Measurements from ENCODE around the gene FAM107B.
A peak's percentile ranks its signal among the peaks of the same experiment; 100 is the strongest.
"Not testable (repeated sequence)": the region's sequence is repeated elsewhere in the genome, so short reads cannot be mapped to it uniquely, and the experiment has no call there.

Gene FAM107B

DNA sequence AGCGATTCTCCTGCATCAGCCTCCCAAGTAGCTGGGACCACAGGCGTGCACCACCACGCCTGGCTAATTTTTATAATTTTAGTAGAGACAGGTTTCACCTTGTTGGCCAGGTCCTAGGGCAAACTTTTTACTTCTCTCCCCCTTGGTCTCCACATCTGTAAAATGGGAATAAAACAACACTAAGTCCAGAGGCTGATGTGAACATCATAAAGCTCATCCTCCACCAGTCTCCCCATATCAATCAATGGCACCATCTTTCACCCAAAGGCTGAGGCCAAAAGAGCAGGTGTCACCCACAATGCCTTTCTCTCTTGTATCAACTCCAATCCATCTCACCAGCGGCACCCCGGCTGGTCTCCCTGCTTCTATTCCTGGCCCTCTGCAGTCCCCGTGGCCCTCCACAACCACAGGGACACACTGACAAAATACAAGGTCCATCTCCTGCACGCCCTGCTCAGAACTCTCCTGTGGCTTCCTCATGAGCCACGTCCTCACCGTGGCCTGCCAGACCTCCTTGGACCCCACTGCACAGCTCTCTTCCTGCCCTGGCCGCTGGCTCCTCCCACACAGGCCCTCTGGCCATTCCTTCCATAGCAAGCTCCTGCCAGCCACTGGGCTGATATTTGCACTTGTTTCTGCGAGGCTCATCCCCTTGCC, 179.0 kb downstream of the FAM107B start:
- no peak for DNase-seq

DNA sequence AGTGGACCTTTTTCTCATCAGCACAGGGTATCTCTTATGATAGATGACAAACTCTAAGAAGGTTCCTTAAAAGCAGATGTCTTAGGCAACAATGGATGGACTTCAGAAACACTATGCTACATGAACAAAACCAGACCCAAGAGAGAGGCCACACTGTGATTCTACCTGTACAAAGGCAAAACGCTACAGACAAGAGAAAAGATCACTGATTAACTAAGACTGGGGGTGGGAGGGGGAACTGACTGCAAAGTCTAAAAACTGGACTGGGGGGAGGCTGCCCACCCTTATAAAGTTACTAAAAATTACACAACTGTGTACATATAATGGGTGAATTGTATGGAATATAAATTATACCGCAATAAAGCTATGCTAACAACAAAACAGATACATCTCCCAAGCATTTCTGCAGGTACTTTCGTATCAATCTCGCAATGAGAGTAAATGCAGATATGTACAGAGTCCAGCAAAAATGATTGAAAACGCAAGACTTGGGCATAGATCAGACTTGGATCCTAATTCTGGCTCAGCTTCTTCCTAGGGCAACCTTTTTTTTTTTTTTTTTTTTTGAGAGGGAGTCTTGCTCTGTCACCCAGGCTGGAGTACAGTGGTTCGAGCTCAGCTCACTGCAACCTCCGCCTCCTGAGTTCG, 179.7 kb downstream of the FAM107B start:
- no peak for DNase-seq

DNA sequence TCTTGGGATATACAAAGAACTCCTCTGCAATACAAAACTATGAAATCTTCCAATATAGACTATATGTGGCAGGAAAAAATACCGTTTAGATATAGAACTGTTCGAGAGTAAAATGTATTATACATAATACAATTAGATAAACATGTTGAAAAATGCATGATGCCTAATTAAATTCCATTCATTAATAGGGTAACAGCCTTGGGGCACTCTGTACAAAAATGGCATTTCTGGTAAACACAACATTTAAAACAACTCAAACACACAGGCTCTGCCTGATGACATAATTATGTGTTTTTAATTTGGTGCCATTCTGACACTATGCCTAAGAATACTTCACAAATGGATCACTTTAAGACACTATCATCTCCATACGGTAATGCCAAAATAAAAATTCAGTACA, 180.9 kb downstream of the FAM107B start:
- DNase-seq = no peak

DNA sequence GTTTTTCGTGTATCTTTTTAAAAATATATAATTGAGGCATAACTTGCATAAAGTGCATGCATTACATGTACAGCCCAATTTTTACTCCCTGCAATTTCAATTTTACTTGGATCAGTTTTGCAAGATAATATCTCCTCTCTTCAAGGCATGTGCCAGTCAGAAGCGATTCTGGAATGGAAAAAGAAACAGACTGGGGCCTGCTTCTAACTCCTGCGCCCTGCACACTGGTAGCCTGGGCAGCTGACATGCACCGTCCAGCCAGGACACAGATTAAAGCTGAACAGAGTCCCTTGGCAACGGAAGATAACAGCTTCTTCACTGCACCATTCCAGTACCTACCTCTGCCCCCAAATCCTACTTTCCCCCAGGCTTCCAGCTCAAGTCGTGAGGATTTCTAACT, 182.1 kb downstream of the FAM107B start:
- no peak for DNase-seq

DNA sequence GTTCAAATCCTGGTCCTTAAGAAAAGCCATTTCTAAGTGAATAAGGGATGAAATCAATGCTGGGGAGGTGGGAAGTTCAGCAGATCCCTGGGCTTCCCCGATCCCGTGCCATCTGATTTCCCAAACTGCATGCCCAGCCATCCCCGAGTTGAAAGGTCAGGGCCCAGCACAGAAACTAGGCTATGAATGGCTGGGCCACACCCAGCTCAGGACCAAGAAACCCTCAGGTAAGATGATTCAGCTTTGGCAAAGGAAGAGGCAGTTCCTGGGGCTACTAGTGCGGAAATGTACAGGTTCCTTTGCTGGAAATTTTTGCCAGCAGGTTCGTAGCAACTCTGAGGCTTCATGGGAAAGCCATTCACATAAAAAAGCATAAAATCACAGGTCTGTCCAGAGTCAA, 182.7 kb downstream of the FAM107B start:
- DNase-seq = no peak

DNA sequence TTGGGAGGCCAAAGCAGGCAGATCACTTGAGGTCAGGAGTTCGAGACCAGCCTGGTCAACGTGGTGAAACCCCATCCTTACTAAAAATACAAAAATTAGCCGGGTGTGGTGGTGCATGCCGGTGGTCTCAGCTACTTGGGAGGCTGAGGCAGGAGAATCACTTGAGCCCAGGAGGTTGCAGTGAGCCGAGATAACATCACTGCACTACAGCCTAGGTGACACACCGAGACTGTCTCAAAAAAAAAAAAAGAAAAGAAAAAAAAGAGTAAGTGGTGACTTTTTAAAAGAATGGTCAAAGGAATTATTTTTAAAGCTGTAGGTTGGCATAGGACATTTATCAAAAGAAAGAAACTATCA, 185.8 kb downstream of the FAM107B start:
- DNase-seq = not testable (repeated sequence)

DNA sequence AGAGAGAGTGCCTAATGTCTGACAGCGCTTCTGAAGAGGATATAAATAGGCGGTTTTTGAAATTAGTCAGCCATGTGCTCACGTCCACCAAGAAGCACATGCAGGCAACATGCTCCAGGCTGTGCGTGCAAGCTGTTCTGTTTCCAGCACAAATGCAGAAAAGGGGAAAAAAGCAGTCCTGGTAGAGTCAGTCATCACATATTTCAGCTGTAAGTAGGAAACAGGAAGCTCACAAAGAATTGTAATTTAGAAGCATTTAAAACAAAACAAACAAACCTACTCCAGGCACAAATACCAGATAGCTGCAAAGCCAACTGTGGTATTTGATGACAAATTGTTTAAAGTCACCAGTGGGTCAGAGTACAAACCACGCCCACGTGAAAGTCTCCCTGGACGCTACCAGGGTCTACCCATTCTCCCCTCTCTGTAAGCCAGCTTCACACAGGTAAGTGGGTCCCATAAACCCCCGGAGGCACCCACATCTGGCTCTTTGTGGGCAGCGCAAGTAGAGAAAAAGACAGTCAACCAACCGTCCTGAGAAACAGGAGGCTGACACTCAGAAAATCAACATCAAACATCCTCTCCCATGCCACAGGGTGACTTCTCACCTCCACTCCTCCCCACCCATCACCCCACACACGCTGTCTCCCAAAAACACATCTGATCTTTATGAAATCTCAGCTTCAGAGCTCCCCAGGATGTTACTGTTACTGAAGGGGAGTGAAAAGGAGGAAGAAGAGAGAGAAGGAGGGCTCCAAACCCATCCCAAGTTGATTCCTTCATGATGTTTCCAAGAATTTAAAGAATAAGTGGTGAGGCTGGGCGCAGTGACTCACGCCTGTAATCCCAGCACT, 186.4 kb downstream of the FAM107B start:
- DNase-seq = no peak

DNA sequence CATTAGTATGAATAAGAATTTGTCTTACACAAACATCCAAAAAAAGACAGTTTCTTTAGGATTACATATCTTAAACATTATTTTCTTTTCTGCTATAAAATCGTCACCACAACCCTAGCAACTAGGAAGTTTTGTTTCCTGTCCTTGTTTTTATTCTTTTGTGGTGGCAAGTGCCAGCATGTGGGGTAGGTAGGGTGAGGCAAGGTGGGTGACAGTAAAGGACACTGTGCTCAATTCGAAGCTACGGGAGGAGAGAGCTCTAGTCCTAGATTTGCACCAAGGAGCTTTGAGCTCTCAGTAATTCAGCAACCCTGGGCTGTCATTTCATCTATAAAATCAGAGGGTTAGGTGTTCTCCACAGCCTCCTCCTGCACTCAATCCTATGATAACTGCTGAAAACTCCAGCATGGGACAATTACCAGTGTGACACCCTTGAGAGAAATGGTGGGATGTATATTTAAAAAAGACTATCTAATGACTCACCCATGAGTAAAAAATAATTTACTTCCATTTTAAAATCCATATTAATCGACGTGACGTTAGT, 187.1 kb downstream of the FAM107B start:
- no peak for DNase-seq

DNA sequence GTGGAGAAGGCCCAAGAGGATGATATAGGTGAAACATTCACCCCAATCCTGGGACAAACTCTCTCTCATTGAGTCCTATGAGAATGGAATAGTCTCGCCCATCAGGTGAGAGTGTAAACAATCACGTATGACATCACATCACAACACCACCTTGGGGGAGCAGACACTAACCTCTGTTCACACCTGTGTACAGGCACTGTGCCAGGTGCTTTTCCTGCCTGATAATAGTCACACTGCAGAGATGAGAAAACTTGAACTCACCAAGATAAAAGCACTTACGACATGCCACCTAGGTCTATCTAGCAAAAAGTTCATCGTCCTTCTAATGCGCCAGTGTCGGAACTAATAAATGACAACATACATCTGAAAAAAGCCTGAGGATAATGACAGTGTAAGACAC, 187.8 kb downstream of the FAM107B start:
- no peak for DNase-seq

DNA sequence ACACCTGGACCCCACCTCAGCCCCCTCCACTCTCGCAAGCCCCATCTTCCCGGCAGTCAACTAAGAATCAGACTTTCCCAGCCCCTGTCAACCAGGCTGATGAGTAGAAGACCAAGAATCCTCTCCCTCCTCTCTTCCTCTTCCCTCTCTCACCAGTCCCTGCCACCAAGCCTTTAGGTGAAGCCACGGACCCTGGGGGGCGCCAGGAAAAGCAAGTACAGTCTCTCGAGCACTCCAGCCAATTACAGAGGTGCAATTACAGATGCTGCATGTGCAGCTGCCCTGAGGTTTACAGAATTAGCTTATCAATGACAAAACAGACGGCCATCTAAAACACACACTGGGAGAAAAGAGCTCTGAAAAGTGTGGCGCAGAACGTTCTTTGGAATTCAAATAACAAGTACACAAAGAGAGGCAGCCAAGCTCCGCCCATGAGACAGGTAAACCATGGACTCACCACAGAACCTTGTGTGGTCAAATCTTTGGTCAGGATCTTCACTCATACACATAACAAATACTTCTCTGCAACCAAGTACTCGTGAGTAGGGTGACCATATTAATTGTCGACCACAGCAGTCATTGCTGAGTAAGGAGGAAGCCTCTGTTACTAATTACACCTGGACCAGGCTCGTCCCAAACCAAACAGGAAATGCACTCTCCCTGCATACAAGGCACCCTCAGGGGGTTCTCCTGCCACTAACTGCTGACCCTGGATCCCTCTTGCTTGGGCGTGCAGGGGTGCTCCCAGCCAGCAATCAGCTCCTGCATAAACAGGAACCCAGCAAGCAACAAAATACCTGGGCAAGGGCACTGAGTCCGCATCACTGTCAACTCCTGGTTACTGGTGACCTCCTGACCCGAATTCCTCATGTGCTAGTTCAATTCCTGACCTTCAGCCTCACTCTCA, 189.2 kb downstream of the FAM107B start:
- DNase-seq = no peak

DNA sequence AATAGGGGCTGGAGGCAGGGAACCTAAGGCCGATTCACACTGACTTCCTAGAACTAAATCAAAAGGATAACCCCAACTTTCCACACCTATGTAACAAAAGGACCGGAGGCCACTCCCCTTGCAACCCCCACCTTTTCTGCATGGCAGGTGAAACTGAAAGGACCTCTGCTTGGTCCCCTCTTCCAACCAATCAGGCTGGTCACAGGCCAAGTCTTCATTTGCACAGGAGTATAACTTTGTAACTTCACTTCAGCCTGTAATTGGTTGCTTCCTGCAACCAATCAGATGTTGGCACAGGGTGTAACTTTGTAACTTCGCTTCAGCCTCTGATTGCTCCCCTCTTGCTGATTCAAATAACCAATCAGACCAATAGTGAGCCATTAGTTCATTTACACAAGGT, 190.0 kb downstream of the FAM107B start:
- no peak for DNase-seq

DNA sequence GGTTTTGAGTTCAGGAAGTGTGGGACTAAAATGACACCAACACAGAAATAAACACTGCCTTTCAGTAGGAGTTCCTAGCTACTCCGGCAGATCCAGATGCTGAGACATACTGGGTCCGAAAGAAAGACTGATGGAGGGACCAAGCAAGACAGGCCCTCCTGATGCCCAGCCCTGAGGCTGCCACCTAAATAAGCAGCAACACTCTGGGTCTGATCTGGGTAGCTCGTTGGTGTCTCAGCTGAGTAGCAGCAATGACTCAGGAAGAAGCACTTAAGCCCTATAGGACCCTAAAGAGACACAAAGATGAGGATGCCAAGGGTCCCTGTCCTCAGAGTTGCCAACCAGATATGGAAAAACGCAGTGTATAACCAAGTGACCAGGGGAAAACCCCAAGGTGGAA, 190.7 kb downstream of the FAM107B start:
- no peak for DNase-seq

DNA sequence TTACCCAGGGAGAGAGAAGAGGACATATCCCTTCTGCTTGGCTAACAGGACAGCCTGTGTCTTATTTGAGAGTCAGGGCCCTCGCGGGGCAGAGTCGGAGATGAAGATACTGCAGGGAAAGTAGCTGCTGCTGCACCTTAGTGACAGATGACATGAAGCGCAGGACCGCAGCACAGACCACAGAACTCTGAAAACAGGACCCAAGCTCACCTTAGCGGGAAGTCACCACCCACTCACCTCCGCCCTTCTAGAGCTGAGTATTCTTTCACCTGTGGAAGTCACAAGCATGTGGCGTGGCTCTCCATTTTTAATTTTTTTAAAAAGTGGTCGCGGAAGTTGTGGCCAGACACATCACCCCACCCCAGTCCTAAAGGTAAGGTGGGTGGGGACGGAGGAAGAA, 191.4 kb downstream of the FAM107B start:
- DNase-seq = no peak

DNA sequence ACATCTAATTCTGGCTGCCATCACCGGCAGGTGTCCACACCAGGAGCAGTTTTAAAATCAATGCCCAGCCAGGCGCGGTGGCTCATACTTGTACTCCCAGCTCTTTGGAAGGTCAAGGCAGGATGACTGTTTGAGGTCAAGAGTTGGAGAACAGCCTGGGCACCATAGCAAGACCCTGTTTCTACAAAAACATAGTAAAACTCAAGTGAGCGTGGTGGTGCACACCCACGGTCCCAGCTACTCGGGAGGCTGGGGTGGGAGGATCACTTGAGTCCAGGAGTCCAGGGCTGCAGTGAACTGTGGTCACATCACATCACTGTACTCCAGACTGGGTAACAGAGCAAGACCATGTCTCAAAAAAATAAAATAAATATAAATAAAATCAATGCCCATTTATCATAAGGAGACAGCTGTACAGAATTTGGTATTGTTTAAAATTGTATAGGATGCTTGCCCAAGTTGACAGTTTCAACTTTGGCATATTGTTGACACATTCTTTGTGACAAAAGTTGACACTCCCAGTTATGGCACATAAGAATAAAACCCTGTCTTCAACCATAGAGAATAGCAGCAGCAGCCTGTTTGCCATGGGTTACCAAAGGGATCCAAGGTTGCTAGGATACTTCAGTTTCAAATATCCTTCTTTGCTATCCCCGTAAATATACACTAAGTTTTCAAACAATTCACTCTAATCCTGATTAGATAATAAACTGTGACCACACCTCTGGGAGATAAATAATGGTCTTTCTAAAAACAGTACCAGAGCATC, 193.0 kb downstream of the FAM107B start:
- no peak for DNase-seq

DNA sequence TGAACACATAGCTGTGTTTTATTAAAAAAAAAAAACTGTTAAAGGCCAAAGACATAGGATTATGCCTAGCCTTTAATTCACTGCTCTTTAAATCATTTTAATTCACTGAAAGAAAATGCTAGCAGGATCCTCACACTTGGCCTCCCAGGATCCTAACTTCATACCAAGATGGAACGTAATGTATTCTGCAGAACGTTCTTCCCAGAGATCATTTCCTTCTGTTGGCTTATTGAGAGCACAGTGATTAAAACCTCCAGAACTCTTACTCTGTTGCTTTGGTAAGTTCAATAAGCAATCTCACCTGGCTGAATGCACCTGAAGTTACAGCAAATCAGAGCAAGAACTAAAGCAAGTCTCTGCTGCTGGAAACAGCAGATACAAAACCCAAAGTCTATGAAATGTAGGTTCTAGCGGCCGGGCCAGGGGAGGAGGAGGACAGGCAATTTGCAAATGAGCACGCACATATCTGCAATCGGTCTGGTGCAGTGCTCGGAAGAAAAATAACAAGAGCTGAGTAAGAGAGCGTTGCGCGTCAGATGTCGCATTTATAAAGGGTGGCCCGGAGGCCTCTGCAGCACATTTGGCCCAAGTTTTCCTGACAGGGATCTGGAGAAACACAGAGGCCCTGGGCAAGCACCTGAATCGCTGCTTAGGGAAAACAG, 193.9 kb downstream of the FAM107B start:
- DNase-seq = no peak

DNA sequence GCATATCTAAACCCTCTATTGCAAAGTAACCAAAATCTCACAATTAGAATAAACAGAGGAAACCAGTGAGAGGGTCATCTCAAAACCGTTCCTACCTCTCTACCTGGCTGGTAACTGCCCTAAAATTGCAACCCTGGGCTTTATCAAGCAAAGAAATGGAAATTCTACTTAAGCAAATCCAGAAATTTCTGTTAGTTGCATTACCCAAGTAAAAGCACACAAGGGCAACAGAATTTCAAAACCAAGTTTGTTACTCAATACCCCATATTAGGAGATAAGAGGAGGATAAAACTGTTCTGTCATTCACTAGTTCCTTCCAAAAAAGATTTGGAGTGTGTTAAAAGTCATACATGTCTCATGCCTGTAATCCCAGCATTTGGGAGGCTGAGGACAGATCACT, 195.3 kb downstream of the FAM107B start:
- DNase-seq = peak; percentile 79 to 85

DNA sequence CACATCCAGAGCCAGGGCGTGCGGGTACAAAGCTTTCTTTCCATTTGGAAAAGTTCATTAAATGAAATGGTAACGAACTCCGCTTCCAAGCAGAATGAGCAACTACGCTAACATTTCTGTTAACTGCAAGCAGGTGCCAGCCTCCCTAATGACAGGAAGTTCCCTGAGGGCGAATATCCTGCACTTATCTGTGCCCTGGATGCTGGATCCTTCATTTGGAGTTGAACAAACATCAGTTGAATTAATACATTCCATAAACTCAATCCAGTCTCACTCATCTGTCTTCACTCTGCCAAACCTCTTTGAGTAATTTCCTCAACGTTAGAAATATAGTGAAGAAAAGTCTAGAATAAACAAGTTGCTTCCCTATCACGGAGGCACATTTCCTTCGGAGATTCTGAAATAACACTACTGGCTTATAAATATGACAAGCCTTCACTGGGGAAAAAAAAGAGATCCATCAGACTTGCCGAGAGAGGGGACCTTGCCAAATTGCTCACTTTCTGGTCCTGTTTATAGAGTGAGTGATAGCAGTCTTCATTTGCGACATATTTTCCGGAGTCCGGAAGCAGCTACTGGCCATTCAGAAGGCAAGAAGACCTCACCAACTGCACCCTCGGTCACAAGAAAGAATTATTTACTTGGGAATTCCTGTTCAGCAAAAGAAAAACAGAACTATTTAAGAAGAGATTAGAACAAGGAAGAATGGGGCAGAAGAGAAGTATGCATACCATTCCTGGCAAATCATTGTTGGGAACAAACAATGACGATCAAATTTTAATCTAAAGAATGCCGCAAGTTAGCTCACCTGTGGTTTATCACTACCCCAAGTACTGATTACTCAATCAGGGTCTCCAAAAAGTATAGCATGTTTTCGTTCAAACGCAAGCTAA, 196.4 kb downstream of the FAM107B start:
- DNase-seq = no peak

DNA sequence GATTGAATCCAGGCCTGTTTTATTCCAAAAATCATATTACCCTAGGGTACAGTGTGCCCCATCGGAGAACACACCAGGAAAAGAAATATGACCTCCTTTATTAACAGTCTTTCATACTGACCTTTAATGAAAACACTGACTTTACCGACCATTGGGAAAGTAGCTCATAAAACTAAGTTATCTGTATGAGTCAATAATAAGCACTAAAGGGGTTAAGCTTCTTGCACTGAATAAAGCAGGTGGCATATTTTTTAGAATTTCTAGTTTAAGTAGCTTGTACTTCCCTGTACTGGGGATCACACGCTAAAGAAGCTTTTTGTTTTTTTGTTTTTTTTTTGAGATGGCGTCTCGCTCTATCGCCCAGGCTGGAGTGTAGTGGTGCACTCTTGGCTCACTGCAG, 199.8 kb downstream of the FAM107B start:
- DNase-seq = no peak

DNA sequence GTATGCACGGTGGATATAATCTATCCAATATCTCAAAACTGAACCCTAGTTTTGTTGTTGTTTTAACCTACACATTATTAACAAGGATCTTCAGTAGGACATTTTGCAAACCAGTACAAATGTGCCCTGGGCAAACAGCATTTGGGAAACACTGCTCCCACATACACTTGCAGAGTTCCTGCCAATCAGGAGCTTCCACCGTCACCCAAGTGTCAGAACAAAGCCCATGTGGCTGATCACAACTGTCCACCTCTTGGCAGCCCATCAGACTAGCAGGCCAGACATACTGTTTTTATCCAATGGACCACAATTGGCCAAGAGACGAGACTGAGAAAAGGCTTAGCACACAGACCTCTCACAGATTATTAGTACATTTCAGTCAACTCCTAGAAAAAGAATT, 200.4 kb downstream of the FAM107B start:
- DNase-seq = no peak

DNA sequence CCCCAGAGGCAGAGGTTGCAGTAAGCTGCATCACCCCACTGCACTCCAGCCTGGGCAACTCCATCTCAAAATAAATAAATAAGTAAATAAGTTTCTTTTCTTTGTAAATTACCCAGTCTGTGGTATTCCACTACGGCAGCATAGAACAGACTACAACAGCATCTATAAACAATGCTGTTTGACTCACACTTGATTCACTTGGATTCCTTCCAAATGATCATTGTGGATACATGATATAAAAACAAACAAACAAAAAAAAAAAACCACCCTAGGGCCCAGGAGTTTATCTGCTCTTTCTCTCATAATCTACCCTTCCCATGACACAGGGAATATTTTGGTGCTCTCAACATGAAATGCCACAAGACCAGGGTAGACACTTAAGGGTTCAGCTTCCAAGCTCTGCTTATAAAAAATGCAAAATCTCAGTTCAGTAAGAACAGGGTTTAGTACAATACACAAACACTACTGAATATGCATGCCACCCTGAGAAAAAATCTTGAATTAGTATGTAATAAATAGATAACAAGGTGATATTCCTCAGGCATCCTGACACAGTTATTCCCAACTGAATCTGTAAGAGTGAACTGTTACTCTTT, 200.9 kb downstream of the FAM107B start:
- DNase-seq = no peak

All from AML-193 (cell line).